GM18498 (cell line): Measurements from ENCODE around the gene KCNQ1.

Experiments
- ATAC-seq: cut with Tn5 transposase; IDR thresholded peaks from one replicate; pipeline ENCODE4 v1.9.1; 2021; ENCODE audit warnings: mild to moderate bottlenecking, moderate library complexity; ENCODE audit not compliant: unreplicated experiment

KCNQ1 gene

DNA sequence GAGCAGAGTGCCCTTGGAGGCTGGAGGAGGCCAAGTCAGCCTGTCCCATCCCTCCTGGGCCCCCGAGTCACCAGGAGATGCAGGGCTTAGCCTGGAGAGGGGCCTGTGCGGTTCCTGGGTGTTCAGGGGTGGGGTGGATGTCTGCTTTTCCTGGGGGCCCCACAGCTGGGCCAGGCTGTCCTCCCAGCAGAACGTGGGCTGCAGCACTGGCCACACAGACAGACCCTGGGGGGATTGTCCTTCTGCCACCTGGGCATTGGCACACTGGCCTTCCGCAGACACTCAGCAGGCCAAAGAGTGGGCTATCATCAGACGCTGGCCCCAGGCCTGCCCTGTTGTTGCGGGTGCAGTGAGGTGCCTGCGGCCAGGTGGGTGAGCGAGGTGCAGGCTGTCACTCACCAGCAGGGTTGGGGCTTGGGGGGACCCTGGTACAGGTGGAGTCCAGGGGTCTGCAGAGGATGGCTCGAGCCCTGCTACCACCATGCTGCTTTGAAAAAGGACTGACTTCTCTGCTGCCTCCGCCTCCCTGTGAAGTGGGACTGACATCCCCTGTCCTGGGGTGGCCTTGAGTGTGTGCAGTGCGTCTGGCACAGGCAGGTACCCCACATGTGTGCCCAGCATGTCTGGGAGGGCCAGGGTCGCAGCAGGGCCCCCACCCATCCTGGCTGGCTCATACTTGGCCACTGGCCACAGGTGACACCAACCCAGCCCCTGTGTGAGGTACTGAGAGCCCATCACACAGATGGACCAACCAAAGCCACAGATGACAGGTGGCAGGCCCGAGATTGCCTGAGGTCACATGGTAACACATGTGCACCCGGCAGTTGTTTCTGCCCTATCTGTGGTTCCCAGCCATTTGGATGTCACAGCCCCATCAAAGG is 294.0 kb downstream of the KCNQ1 start:
- ATAC-seq = no peak

GRCh38 chr11:2739531-2740274 is 294.9 kb downstream of the KCNQ1 start:
- ATAC-seq = no peak

GRCh38 chr11:2740275-2740940 is 295.6 kb downstream of the KCNQ1 start:
- ATAC-seq = no peak

GRCh38 chr11:2741006-2741376 is 296.2 kb downstream of the KCNQ1 start:
- ATAC-seq = no peak

- no peak for ATAC-seq
These were observed 296.7 kb downstream of the KCNQ1 start for GRCh38 chr11:2741377-2742131.

- ATAC-seq = no peak
These were observed 297.4 kb downstream of the KCNQ1 start for GRCh38 chr11:2742201-2742600.

GRCh38 chr11:2742611-2743426 is 298.0 kb downstream of the KCNQ1 start:
- no peak for ATAC-seq

DNA sequence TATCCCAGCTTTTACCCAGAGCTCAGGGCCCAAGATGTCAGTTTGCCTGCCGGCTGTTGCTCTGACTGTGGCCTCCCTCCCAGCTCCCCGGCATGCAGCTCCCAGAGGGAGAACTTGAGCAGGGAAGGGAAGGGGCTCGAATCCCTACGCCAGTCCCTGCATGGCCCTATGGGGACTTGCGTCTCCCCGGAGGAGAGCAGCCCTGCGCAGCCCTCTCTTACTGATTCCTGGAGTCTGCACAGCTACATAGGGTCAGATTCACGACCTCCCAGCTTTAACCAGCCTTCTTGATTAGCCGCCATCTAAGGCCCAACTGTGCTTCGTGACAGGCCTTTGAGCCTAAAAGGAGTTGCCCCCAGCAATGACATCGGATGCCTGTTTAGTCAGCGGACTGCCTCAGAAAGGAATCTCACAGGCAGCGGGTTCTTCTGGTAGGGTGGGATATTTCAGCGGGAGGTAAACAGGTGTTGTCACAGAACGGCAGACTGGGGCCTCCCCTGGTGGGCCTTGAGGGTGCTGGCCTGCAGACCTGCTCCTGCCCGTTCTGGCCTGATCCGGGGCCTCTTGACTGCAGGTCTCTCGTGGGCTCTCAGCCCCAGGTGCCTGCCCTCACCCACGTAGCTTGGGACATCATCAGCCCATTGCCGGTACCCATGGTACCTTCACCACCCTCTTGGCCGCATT is 298.8 kb downstream of the KCNQ1 start:
- no peak for ATAC-seq

DNA sequence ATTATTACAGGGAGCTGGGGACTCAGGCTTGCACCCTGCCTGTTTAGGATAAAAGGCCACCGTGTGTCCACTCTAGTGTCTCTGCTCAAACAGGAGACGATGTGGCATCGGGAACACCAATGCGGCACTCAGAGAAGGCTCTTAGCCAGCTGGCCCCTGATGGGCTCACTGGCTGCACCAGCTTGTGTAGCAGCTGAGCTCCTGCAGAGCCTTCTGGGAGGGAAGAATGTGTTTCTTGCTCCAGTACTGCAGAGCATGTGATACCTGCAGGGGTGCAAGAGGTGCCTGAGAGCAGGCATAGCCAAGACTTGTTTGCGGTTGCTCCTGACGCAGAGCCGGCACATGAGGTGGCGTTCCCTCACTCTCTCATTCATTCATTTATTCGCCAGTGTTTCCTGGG is 299.4 kb downstream of the KCNQ1 start:
- no peak for ATAC-seq

- no peak for ATAC-seq
These were observed 300.7 kb downstream of the KCNQ1 start for GRCh38 chr11:2745511-2745910.

- ATAC-seq = no peak
These were observed 301.8 kb downstream of the KCNQ1 start for GRCh38 chr11:2746401-2747247.

DNA sequence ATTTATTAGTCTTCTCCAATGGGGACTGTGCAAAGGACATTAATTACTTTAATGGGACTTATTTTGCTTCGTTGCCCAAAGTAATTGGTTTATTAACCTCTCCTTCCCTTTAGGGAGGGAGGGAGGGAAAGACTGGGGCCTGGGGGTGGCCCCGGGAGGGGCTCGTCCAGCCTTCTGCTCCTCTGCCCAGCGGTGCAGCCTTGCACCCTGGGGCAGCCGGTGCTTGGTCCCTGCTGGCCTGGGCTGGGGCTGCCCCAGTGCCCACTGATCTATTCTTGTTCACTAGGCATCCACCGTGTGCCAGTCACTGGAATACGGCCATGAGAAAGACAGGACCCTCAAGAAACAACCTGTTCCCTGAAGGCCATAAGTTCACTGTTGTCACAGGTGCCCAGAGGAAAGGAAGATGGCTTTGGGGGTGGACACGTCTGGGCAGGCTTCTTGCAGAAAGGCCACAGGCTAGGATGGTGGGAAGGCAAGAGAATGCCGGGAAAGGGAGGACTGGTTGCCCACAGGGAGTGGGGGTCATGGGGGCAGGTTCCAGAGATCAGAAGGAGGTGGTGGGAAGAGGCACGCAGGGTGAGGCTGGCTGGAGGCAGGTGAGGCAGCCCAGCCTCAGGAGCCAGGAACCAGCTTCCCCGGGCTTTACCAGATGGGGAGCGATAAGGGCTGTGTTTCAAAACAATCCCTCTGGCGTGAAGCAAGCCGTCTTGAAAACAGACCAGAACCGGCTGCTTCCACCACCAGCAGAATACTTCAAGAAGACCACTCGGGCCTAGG is 302.6 kb downstream of the KCNQ1 start:
- ATAC-seq = no peak

DNA sequence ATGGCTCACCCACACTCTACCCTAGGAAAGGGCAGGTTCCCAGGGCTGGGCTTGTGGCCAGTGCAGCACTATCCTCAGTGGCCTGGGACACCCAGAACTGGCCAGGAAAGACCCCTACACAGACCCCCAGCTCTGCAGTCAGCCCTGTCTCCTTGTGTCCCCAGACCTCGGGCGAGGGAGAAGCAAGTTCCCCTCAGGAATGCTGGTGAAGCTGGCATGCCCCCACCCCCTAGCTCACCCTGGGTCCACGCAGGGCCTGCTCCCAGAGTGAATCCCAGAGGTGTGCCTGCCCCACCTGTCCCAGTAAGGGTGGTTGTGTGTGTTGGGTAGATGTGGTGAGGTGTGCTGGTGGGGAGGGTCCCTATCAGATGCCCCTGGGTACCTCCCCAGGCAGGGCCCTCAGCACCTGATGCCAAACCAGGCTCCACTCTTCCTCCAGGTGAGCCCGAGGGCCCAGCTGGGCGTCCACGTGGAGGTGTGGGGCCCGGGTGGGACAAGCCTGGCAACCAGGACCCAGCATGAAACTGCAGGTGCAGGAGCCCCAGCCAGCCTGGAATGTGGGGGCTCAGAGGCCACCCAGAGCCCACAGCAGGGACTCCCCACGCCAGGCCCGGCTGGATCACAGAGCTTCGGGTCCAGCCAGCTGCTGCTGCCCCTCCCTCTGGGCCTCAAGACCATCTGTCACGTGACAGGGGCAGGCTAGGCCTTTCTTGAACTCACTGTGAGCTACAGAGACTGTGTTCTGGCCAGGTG is 303.4 kb downstream of the KCNQ1 start:
- ATAC-seq = no peak

DNA sequence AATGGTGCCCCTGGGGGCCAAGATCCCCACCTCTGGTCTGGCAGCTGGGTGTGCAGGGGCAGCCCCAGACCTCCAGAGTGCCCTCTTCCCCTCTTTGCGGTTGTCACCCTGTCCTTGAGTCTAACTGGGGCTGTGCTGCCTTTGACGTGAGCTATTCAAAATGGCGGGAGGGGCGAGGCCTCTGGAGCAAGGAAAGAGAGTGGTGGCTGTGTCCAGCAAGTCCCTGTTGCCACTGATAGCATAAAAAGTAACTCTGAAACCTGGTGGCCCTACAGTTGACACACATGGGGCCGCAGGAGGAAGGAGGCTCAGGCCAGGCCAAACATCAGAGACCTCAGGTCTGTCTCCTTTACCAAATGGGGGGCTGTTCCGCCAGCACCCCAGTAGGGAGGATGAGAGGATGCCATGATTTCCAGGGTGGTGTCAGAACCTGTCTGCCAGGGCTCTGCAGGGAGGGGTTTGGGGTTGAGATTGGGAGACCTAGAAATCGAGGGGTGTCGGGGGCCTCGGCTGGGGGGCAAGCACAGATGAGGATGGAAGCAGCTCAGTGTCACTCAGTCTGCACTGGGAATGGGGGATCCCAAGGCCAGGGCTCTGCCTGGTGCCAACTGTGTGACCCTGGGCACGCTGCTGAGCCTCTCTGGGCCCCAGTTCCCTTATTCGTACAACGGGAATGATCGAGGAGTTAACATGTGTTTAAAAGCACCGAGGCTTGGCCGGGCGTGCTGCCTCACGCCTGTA is 304.2 kb downstream of the KCNQ1 start:
- no peak for ATAC-seq

GRCh38 chr11:2750101-2750681 is 305.4 kb downstream of the KCNQ1 start:
- no peak for ATAC-seq
